RKO (cell line): Measurements from ENCODE around the gene GDI2.

Source experiments
- DNase-seq: peaks from one replicate; pipeline ENCODE4 v3.0.0-alpha.2; 2016; ENCODE audit warnings: low spot score

The GDI2 gene

DNA sequence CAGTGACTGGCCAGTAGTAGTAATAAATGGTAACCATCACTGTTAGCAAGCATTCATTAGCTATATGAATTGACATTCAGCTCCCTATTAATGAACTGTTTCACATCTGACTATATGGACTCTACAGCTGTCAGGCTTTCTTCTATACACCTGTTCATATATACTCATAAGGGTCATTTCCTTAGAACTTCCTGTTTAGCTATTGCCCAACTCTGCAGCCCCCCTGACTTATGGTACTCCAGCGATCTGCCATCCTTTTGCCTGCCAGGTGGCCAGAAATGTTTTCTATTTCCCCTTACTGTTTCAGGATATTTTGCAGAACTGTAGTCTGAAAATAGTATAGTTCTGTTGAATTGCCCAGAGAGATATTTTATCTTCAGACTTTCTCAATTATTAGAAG, 72.0 kb downstream of the GDI2 start:
- DNase-seq = no peak

DNA sequence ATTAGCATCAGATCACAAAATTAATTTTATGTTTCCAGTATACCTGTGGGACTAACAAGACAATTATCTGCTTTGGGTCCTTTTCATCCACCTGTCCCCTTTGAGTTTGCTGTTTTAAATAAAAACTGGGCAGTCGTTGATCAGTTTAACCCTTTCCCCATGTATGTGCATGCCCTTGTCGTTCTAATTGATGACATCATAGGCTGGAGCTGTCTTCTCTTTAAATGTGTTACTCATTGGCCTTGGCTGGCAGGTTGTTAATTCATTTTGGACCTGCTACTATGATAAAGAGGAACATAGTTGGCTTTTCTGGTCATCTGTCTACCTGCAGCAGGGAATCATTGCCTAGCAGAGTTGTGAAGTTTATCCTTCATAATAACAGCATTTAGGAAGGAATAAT, 74.8 kb downstream of the GDI2 start:
- no peak for DNase-seq

GRCh38 chr10:5737352-5737751, 75.9 kb downstream of the GDI2 start:
- no peak for DNase-seq

- DNase-seq = no peak
These were observed 76.6 kb downstream of the GDI2 start for GRCh38 chr10:5736591-5736990.

DNA sequence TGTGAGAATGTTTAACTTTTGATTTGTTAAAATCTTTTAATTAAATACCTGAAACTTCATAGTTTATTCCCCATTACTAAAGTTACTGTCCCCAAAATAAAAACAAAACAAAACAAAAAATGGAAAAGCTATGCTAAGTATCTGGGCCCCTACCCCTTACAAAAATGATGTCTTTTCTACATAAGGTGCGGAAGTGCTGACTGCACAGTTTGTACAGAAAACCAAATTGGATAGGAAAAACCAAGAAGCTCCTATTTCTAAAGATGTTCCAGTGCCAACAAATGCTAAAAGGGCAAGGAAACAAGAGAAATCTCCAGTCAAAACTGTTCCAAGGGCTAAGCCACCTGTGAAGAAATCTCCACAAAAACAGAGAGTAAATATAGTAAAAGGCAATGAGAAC, 78.1 kb downstream of the GDI2 start:
- no peak for DNase-seq

DNA sequence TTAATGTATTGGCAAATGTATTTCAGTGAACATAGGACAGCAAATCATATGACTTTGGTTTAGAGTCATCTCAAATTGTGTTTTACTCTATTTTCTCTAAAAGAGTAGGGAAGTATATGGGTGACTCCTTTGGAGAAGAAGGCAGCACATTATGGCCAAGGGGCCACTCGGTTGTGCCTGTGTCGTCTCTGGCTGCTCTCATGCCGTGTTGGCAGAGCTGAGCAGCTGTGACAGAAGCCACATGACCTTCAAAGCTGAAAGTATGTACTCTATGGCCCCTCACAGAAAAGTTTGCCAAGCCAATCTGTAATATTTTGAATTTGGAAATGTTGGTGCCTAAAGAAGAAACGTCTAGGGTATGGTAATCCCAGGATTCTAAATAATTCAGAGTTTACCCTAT, 81.1 kb downstream of the GDI2 start:
- no peak for DNase-seq

DNA sequence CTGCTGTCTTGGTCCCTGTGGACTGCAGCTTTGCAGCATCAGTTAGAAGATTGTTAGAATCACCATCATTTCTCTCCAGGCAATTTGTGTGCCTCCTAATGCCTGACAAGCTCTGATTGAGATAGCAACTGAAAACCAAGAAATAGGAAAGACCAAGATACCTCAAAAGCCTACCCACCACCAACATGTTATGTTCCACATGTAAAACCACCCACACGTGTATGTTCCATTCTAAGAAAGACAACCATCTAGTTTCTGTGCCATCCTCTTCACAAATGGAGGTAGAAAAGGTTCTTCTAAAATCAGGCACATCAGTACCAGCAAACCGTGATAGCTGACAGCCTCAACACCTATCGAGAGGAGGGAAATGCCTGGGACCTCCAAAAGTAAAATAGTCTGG, 81.7 kb downstream of the GDI2 start:
- DNase-seq = no peak

DNA sequence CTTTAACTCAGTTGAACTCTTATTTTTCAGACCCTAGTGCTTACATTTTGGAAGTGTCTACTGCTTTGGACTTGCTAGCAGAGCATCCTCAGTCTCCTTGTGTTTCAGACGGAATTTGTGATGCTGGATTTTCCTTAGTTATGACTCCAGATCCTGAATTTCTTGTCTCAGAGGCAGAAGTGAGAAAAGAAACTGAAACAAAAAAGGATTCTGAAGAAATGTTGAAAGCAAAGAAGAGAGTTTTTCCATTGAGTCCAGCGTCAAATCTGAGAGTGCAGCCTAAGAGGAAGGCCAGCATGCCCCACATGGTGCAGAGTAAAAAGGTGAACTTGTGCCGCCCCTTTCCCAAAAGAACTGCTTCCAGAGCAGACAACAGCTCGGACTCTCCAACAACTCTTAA, 82.5 kb downstream of the GDI2 start:
- DNase-seq = no peak

GRCh38 chr10:5723692-5724091, 89.5 kb downstream of the GDI2 start:
- DNase-seq = no peak

GRCh38 chr10:5720182-5720581, 93.1 kb downstream of the GDI2 start:
- no peak for DNase-seq

DNA sequence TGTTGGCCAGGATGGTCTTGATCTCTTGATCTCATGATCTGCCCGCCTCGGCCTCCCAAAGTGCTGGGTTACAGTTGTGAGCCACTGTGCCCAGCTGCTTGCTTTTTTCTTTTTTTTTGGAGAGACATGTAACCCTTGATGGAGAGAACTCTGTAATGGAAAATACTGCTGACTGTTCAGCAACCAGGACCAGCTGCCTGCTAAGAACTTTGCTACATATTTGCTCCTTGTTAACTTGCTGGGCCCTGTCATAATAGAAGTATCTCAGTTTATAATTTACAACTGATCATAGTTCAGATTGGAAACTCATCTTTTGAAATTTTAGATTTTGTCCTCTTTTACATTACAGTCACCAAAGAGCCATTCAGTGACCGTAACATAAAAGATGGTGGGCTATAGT, 93.7 kb downstream of the GDI2 start:
- no peak for DNase-seq
